ENCODE data around the gene PTBP2.
"Not testable (repeated sequence)": the region's sequence is repeated elsewhere in the genome, so short reads cannot be mapped to it uniquely, and the experiment has no call there.

Gene PTBP2

GRCh38 chr1:96730574-96731298 is 9.2 kb downstream of the PTBP2 start:
- DNase-seq (ENCODE audit: low read depth, low spot score), result no peak

DNA sequence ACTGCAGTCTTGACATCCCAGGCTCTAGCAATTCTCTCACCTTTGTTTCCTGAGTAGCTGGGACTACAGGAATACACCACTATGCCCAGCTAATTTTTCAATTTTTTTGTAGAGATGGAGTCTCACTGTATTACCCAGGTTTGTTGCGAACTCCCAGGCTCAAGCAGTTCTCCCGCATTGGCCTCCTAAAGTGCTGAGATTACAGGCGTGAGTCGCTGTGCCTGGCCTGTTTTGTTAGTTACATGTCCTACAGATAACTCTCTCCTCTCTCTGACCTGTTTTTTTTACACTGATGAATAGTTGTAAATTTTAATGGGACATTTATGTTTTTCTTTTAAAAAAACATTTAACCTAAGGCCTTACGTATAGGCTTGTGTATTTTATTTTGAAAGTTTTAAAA is 19.8 kb downstream of the PTBP2 start:
- no peak for DNase-seq (ENCODE audit: low read depth, low spot score)

DNA sequence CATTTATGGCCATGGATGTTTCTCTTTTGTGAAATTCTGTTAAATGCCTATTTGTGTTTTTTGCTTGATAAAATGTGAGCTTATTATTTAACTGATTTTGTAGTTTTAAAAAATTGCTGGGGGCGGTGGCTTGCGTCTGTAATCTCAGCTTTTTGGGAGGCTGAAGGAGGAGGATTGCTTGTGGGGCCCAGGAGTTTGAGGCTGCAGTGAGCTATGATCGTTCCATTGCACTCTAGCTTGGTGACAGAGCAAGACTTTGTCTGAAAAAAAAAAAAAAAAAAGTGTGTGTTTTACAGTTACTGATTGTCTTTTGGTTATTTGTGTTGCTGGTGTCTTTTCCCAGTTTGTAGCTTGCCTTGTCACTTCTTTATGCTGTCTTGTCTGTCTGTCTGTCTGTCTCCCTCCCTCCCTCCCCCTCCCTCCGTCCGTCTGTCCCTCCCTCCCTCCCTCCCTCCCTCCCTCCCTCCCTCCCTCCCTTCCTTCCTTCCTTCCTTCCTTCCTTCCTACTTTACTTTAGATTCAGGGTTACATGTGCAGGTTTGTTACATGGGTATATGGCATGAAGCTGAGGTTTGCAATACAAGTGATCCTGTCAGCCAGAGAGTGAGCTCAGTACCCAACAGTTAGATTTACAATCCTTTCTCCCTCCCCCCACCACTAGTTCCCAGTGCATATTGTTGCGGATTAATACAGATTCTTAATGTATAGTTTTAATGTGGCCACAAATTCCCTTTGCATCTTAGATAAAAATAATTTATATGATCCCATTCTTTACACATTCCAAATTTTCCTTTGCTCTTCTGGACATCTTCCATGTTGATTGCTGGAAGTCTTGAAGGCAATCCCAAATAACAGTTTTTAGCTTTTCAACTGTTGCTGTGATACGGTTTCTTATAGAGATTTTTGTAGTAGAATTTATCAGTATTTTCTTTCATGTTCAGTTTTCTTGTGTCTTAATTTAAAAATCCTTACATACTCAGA is 25.1 kb downstream of the PTBP2 start:
- no peak for DNase-seq (ENCODE audit: low read depth, low spot score)

GRCh38 chr1:96747565-96747964 is 26.0 kb downstream of the PTBP2 start:
- no peak for DNase-seq (ENCODE audit: low read depth, low spot score)

- no peak for DNase-seq (ENCODE audit: low read depth, low spot score)
Observed at GRCh38 chr1:96748078-96748477, 26.5 kb downstream of the PTBP2 start.

- no peak for DNase-seq (ENCODE audit: low read depth, low spot score)
Observed at GRCh38 chr1:96749618-96750017, 28.0 kb downstream of the PTBP2 start.

DNA sequence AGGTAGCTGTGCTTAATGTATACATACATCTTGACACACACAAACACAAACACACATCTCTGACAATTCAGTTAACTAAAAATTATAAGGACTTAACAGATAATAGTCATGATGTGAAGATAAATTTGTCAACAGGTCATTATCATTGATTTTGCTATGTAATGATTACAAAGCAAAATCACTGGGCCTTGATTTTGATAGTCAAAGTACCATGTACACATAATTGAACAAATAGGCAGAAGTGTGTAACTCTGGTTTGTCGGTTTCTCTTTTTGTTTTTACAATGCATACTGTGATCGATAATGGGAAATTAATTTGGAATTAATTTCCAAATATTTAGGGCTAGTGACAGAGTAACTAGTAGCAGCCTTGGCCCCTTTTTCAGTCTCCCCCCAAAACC is 30.8 kb downstream of the PTBP2 start:
- DNase-seq (ENCODE audit: low read depth, low spot score), result no peak

- no peak for DNase-seq (ENCODE audit: low read depth, low spot score)
Observed at GRCh38 chr1:96756789-96757188, 35.2 kb downstream of the PTBP2 start.

DNA sequence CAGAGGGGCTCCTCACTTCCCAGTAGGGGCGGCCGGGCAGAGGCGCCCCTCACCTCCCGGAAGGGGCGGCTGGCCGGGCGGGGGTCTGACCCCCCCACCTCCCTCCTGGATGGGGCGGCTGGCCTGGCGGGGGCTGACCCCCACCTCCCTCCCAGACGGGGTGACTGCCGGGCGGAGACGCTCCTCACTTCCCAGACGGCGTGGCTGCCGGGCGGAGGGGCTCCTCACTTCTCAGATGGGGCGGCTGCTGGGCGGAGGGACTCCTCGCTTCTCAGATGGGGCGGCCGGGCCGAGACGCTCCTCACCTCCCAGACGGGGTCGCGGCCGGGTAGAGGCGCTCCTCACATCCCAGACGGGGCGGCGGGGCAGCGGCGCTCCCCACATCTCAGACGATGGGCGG is 41.0 kb downstream of the PTBP2 start:
- not testable (repeated sequence) for DNase-seq (ENCODE audit: low read depth, low spot score)

- DNase-seq (ENCODE audit: low read depth, low spot score), result no peak
Observed at GRCh38 chr1:96763514-96763913, 41.9 kb downstream of the PTBP2 start.

- no peak for DNase-seq (ENCODE audit: low read depth, low spot score)
Observed at GRCh38 chr1:96764469-96764868, 42.9 kb downstream of the PTBP2 start.

GRCh38 chr1:96771847-96772246 is 50.3 kb downstream of the PTBP2 start:
- no peak for DNase-seq (ENCODE audit: low read depth, low spot score)

GRCh38 chr1:96772349-96772748 is 50.8 kb downstream of the PTBP2 start:
- DNase-seq (ENCODE audit: low read depth, low spot score), result no peak

- no peak for DNase-seq (ENCODE audit: low read depth, low spot score)
Observed at GRCh38 chr1:96772972-96773371, 51.4 kb downstream of the PTBP2 start.

DNA sequence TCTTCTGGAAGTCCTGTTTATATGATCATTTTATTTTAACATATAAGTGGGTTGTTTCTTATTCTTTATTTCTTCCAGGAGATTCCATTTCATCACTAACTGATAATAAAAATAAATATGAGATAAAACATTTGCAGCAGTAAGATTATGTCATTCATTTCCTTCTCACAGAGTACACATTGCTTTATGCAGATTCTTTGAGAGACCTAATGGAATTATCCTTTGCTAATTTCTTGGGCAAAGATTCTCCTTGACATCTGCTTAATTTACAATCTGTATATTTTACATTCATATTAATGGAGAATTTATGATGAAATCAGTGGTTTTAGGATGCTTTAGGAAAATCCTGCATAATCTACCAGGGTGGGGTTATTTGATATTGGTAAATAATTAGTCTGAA is 60.6 kb downstream of the PTBP2 start:
- DNase-seq (ENCODE audit: low read depth, low spot score), result no peak

DNA sequence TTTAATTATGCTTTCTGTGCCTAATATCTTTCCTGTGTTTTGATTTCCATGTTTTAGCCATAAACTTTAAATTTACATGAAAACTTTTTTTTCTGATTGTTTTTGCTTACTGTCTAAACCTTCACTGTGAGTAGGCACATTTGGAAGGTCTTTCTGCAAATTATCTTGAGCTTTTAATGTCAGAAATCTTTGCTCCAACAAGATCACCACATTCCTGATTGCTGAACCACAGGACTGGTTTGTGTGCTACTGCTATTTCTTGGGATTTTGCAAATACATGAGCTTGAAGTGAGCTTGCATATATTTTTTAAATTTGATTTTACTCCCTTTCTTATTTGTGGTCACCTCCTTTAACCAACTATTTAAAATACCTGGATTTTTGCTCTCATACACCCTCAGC is 61.3 kb downstream of the PTBP2 start:
- DNase-seq (ENCODE audit: low read depth, low spot score), result no peak

DNA sequence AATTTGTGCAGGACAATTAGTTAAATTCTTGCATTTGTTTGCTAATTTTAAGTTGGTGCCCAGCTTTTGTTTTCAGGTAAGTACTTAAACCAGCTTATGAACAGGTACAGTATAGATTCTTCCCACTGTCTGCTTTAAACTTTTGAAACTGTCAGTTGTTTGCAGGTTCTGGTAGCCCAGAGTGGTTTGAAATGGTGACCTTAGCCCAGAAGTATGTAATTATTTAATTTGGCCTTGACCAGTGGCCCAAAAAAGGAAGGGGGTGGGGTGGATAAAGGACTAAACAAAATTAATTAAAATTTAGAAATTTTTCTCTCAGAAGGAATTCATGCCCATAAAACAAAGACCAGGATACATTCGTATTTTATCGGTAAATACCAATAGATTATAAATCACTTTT is 69.0 kb downstream of the PTBP2 start:
- no peak for DNase-seq (ENCODE audit: low read depth, low spot score)

GRCh38 chr1:96792220-96792619 is 70.6 kb downstream of the PTBP2 start:
- no peak for DNase-seq (ENCODE audit: low read depth, low spot score)

- DNase-seq (ENCODE audit: low read depth, low spot score), result not testable (repeated sequence)
Observed at GRCh38 chr1:96801696-96802095, 80.1 kb downstream of the PTBP2 start.

GRCh38 chr1:96804648-96805047 is 83.1 kb downstream of the PTBP2 start:
- no peak for DNase-seq (ENCODE audit: low read depth, low spot score)

DNA sequence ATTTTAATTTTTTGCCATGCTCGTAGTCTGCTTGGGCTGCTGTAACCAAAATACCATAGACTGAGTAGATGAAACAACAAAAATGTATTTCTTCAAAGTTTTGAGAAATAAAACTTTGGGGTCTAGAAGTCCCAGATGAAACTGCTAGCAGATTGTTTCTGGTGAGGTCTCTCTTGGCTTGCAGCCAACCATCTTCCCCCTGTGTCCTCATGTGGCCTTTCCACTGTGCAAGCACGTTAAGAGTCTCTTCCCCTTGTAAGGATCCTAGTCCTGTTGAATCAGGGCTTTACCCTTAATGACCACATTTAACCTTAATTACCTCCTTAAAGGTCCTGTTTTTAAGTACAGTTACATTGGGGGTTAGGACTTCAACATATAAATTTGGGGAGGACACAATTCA is 86.6 kb downstream of the PTBP2 start:
- peak; percentile 15 for DNase-seq (ENCODE audit: low read depth, low spot score)

GRCh38 chr1:96815914-96816313 is 94.3 kb downstream of the PTBP2 start:
- no peak for DNase-seq (ENCODE audit: low read depth, low spot score)

DNA sequence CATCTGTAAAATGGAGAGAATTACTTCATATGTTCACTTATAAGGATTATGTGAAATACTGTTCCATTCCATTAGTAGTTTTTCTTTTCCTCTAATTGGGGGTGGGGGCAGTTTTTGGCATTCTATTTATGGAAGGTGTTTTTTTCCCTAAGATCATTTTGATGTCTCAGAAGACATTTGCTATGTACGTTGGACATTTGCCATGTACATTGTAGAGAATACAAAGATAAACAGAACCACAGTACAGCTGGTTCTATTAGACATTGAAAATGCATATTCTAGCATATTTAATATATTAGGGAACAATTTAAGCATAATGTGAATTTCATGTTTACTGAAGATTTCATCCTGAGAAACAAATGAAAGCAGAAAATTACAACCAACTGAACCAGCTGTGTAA is 98.5 kb downstream of the PTBP2 start:
- peak; percentile 12 for DNase-seq (ENCODE audit: low read depth, low spot score)

Measured in brain pericyte (primary cell).